Measurements from ENCODE around the gene MIGA2. TPM values are rescaled to one million over a fixed set of nuclear protein-coding genes. Genes with fewer than 3 reads are reported as not detected.
A peak's percentile ranks its signal among the peaks of the same experiment; 100 is the strongest.

MIGA2 gene
- total RNA-seq, 2 experiments from 2014 or later: 34.6 to 35.8 TPM

DNA sequence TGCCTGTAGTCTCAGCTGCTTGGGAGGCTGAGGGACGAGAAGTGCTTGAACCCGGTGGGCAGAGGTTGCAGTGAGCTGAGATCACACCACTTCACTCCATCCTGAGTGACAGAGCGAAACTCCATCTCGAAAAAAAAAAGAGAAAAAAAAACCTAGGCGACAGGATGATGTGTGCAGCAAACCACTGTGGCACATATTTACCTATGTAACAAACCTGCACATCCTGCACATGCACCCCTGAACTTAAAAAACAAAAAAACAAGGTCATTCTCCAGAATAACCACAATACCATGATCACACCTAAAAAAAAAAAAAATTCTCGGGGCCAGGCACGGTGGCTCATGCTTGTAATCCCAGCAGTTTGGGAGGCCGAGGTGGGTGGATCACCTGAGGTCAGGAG is 37.0 kb downstream of the MIGA2 start:
- TF ChIP-seq, protein P1, sequence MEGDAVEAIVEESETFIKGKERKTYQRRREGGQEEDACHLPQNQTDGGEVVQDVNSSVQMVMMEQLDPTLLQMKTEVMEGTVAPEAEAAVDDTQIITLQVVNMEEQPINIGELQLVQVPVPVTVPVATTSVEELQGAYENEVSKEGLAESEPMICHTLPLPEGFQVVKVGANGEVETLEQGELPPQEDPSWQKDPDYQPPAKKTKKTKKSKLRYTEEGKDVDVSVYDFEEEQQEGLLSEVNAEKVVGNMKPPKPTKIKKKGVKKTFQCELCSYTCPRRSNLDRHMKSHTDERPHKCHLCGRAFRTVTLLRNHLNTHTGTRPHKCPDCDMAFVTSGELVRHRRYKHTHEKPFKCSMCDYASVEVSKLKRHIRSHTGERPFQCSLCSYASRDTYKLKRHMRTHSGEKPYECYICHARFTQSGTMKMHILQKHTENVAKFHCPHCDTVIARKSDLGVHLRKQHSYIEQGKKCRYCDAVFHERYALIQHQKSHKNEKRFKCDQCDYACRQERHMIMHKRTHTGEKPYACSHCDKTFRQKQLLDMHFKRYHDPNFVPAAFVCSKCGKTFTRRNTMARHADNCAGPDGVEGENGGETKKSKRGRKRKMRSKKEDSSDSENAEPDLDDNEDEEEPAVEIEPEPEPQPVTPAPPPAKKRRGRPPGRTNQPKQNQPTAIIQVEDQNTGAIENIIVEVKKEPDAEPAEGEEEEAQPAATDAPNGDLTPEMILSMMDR (IDR thresholded peaks at IDR 0.05): no peak
- ChIA-PET CTCF (no interaction called here), POLR2A (no interaction called here)
- peaks cover 41% of the 10 kb centered on the region for H3K4me1 Mint-ChIP-seq (ENCODE audit: low read depth)
- intact Hi-C loops (cut with micrococcal nuclease): no loop called here
- no peaks in the 10 kb centered on the region for H3K27me3 Mint-ChIP-seq
- H3K9me3 Mint-ChIP-seq: no peaks in the 10 kb centered on the region
- DNase-seq (no peak), ATAC-seq (no peak)
- H3K27ac Mint-ChIP-seq: peak overlapping the region; percentile 63
- H3K4me3 Mint-ChIP-seq: no peak overlapping the region
- H3K36me3 Mint-ChIP-seq (ENCODE audit: low read depth): peaks cover 8% of the 10 kb centered on the region

GRCh38 chr9:129074106-129074505 is 37.7 kb downstream of the MIGA2 start:
- ATAC-seq (no peak), DNase-seq (no peak)
- H3K27ac Mint-ChIP-seq: peak overlapping the region; percentile 59
- no peaks in the 10 kb centered on the region for H3K9me3 Mint-ChIP-seq
- POLR2A ChIA-PET: interaction anchor here (0.7 kb wide), 1 partner anchor 9 kb away, joined by 3 read pairs; no protein-coding TSS in a partner anchor
- intact Hi-C loops (cut with micrococcal nuclease): no loop called here
- CTCF ChIA-PET: no interaction called here
- H3K4me3 Mint-ChIP-seq: no peak overlapping the region
- H3K4me1 Mint-ChIP-seq (ENCODE audit: low read depth): peaks cover 34% of the 10 kb centered on the region
- no peaks in the 10 kb centered on the region for H3K27me3 Mint-ChIP-seq
- peaks cover 3% of the 10 kb centered on the region for H3K36me3 Mint-ChIP-seq (ENCODE audit: low read depth)
- TF ChIP-seq, protein P1 (IDR thresholded peaks at IDR 0.05): no peak

GRCh38 chr9:129075996-129076639 is 39.7 kb downstream of the MIGA2 start:
- intact Hi-C loops (cut with micrococcal nuclease): no loop called here
- H3K9me3 Mint-ChIP-seq: no peaks in the 10 kb centered on the region
- CTCF ChIA-PET: no interaction called here
- no peak overlapping the region for H3K27ac Mint-ChIP-seq
- DNase-seq (no peak), ATAC-seq (no peak)
- TF ChIP-seq, protein P1 (IDR thresholded peaks at IDR 0.05): no peak
- H3K27me3 Mint-ChIP-seq: no peaks in the 10 kb centered on the region
- no peaks in the 10 kb centered on the region for H3K36me3 Mint-ChIP-seq (ENCODE audit: low read depth)
- POLR2A ChIA-PET: interaction anchor here (0.6 kb wide), 1 partner anchor 1626 kb away, joined by 3 read pairs; no protein-coding TSS in a partner anchor
- H3K4me1 Mint-ChIP-seq (ENCODE audit: low read depth): peaks cover 24% of the 10 kb centered on the region
- H3K4me3 Mint-ChIP-seq: no peak overlapping the region

GRCh38 chr9:129076640-129077037 is 40.2 kb downstream of the MIGA2 start:
- H3K27ac Mint-ChIP-seq: no peak overlapping the region
- H3K27me3 Mint-ChIP-seq: no peaks in the 10 kb centered on the region
- ChIA-PET POLR2A (no interaction called here), CTCF (no interaction called here)
- peaks cover 24% of the 10 kb centered on the region for H3K4me1 Mint-ChIP-seq (ENCODE audit: low read depth)
- TF ChIP-seq, protein P1 (IDR thresholded peaks at IDR 0.05): no peak
- intact Hi-C loops (cut with micrococcal nuclease): no loop called here
- no peaks in the 10 kb centered on the region for H3K36me3 Mint-ChIP-seq (ENCODE audit: low read depth)
- H3K4me3 Mint-ChIP-seq: no peak overlapping the region
- H3K9me3 Mint-ChIP-seq: no peaks in the 10 kb centered on the region
- no peak for DNase-seq
- no peak for ATAC-seq

GRCh38 chr9:129077236-129077635 is 40.8 kb downstream of the MIGA2 start:
- Mint-ChIP-seq H3K9me3 (no peaks in the 10 kb centered on the region), H3K27ac (no peak overlapping the region), H3K4me1 (ENCODE audit: low read depth) (peaks cover 26% of the 10 kb centered on the region), H3K4me3 (no peak overlapping the region), H3K36me3 (ENCODE audit: low read depth) (no peaks in the 10 kb centered on the region), H3K27me3 (no peaks in the 10 kb centered on the region)
- CTCF ChIA-PET: no interaction called here
- no peak for DNase-seq
- POLR2A ChIA-PET: no interaction called here
- TF ChIP-seq, protein P1 (IDR thresholded peaks at IDR 0.05): no peak
- intact Hi-C loops (cut with micrococcal nuclease): no loop called here
- ATAC-seq: no peak
